Endothelial cell of umbilical vein (primary cell): ENCODE measurements around the gene PCNX4. TPM values are rescaled to one million over a fixed set of nuclear protein-coding genes. Genes with fewer than 3 reads are reported as not detected.

Source experiments
- BruUV-seq: library from RNA; stranded (reverse); fragments of 400-500 nt; replicated peaks from 2 replicates; lab custom pipeline; 2021; lab: Mats Ljungman, UMichigan
- CTCF ChIA-PET: fragments of 300-600, 350-600 bp; sonication (Branson Sonifier 250); formaldehyde crosslinking; loops from one replicate; lab custom pipeline; 2021; ENCODE audit warnings: antibody characterized with exemption, inconsistent platforms; lab: Charles Lee
- POLR2A ChIA-PET: fragments of 300-600, 350-600 bp; sonication (Branson Sonifier 250); formaldehyde crosslinking; loops from one replicate; lab custom pipeline; 2021; ENCODE audit warnings: antibody characterized with exemption, inconsistent platforms; lab: Charles Lee
- DNase-seq: peaks from one replicate; pipeline ENCODE4 v3.0.0-alpha.2; 2011; ENCODE audit warnings: low read depth, low spot score
- FAIRE-seq: peaks from 2 replicates; lab custom pipeline; 2011; peaks lifted over from hg19 to GRCh38; lab: Jason Lieb, UNC
- H2AFZ ChIP-seq: 2 replicates; pipeline ENCODE4 v1.6.0; 2012; ENCODE audit warnings: low read depth, low read length, control low read depth, inconsistent platforms
- H3K27ac ChIP-seq: 2 replicates; pipeline ENCODE4 v1.5.1; 2011; ENCODE audit warnings: low read depth, mild to moderate bottlenecking, control low read depth, low read length, moderate library complexity; ENCODE audit not compliant: insufficient read depth
- H3K27me3 ChIP-seq, 2 experiments: 2 replicates each; pipeline versions ENCODE4 v1.6.0 to v1.6.1; 2011; ENCODE audit warnings: low read length in 2 of 2, mixed read lengths in 1 of 2; ENCODE audit not compliant: control insufficient read depth in 2 of 2, insufficient read depth in 2 of 2
- H3K36me3 ChIP-seq, 2 experiments: 2 replicates in 1 of 2; 3 replicates in 1 of 2; pipeline ENCODE4 v1.5.1; 2011; ENCODE audit warnings: low read length in 2 of 2, mild to moderate bottlenecking in 1 of 2, moderate library complexity in 1 of 2; ENCODE audit not compliant: control insufficient read depth in 2 of 2, insufficient read depth in 2 of 2; ENCODE audit errors: extremely low read depth in 1 of 2
- H3K4me1 ChIP-seq: 3 replicates; pipeline ENCODE4 v1.5.1; 2011; ENCODE audit warnings: mild to moderate bottlenecking, low read length; ENCODE audit not compliant: control insufficient read depth, insufficient read depth; ENCODE audit errors: extremely low read depth
- H3K4me2 ChIP-seq: 2 replicates; pipeline ENCODE4 v1.6.1; 2011; ENCODE audit warnings: low read length, control low read depth, mixed read lengths; ENCODE audit not compliant: insufficient read depth
- H3K4me3 ChIP-seq, 3 experiments: fragments of 200-600 bp in 1 of 3; sonication (generic), shearing (Covaris generic) in 1 of 3; replicated peaks in 1 of 3; 2 replicates each; pipeline ENCODE4 v1.5.1; 2011 to 2016; ENCODE audit warnings: control low read depth in 3 of 3, low read length in 3 of 3, mild to moderate bottlenecking in 2 of 3, inconsistent platforms in 1 of 3, low read depth in 1 of 3, moderate library complexity in 1 of 3; ENCODE audit not compliant: insufficient read depth in 1 of 3
- H3K79me2 ChIP-seq: 2 replicates; pipeline ENCODE4 v1.6.0; 2012; ENCODE audit warnings: low read length, inconsistent platforms; ENCODE audit not compliant: control insufficient read depth, insufficient read depth
- H3K9ac ChIP-seq: replicated peaks from 2 replicates; pipeline ENCODE3; 2011; ENCODE audit warnings: low read length, control low read depth; ENCODE audit not compliant: insufficient read depth; ENCODE audit errors: extremely low read depth
- H3K9me1 ChIP-seq: replicated peaks from 3 replicates; pipeline ENCODE4 v1.6.0; 2011; ENCODE audit warnings: mild to moderate bottlenecking, low read length; ENCODE audit not compliant: control insufficient read depth, insufficient read depth; ENCODE audit errors: extremely low read depth
- H3K9me3 ChIP-seq: replicated peaks from 2 replicates; pipeline ENCODE4 v1.5.1; 2012; ENCODE audit warnings: low read length, inconsistent platforms; ENCODE audit not compliant: control insufficient read depth, insufficient read depth
- H4K20me1 ChIP-seq: replicated peaks from 2 replicates; pipeline ENCODE3; 2011; ENCODE audit warnings: mild to moderate bottlenecking, low read length; ENCODE audit not compliant: control insufficient read depth, insufficient read depth; ENCODE audit errors: extremely low read depth
- CTCF ChIP-seq, 2 donors: IDR thresholded peaks; 1 replicate in 1 of 2; 2 replicates in 1 of 2; pipeline ENCODE4 v1.5.1; 2011; ENCODE audit warnings: low read length in 2 of 2, mild to moderate bottlenecking in 2 of 2, moderate library complexity in 2 of 2, control low read depth in 1 of 2, inconsistent platforms in 1 of 2, low read depth in 1 of 2; ENCODE audit not compliant: insufficient read depth in 1 of 2; ENCODE audit errors: extremely low read depth in 1 of 2
- EZH2 ChIP-seq: IDR thresholded peaks from 2 replicates; pipeline ENCODE4 v1.6.1; 2012; ENCODE audit warnings: borderline replicate concordance, low read depth, mild to moderate bottlenecking, moderate library complexity, low read length, inconsistent platforms; ENCODE audit not compliant: severe bottlenecking
- FOS ChIP-seq: IDR thresholded peaks from 2 replicates; pipeline ENCODE4 v1.6.1; 2011; ENCODE audit warnings: mild to moderate bottlenecking, low read length, moderate library complexity, borderline replicate concordance; ENCODE audit not compliant: insufficient read depth
- GATA2 ChIP-seq: IDR thresholded peaks from 2 replicates; pipeline ENCODE4 v1.7.0; 2011; ENCODE audit warnings: low read depth, mild to moderate bottlenecking, moderate library complexity, mixed read lengths, low read length; ENCODE audit not compliant: insufficient read length, insufficient read depth
- JUN ChIP-seq: IDR thresholded peaks from 2 replicates; pipeline ENCODE4 v1.6.1; 2011; ENCODE audit warnings: borderline replicate concordance, low read depth; ENCODE audit not compliant: insufficient read length, insufficient read depth
- MAX ChIP-seq: IDR thresholded peaks from 2 replicates; pipeline ENCODE4 v1.6.1; 2011; ENCODE audit not compliant: insufficient read depth, insufficient read length
- MYC ChIP-seq: IDR thresholded peaks from one replicate; pipeline ENCODE4 v1.6.1; 2011; ENCODE audit warnings: mild to moderate bottlenecking, low read depth, low read length
- POLR2A ChIP-seq: IDR thresholded peaks from 2 replicates; pipeline ENCODE4 v1.6.1; 2012; ENCODE audit warnings: low read depth, mild to moderate bottlenecking, control low read depth, low read length
- POLR2AphosphoS5 ChIP-seq: IDR thresholded peaks from 2 replicates; pipeline ENCODE4 v1.6.1; 2012; ENCODE audit warnings: low read depth, mild to moderate bottlenecking, control low read depth, low read length, moderate library complexity; ENCODE audit not compliant: insufficient read depth
- dilution Hi-C: fragments of 300-500 bp; cut with MboI; formaldehyde crosslinking; loops from one replicate; pipeline ENCODE4 v1.15.0; 2019; ENCODE audit warnings: low sequenced_read_pairs; ENCODE audit not compliant: extremely low pct_ligation_motif_present
- intact Hi-C: fragments of 100-400 bp; cut with micrococcal nuclease; formaldehyde crosslinking; loops from one replicate; pipeline ENCODE4 v1.10.0; 2022
- polyA plus RNA-seq, 4 experiments: library from polyadenylated mRNA; depleted of rRNA in 3 of 4; stranded (reverse) in 3 of 4; unstranded in 1 of 4; fragments of >200 nt; gene quantifications; 2 replicates each; pipeline versions ENCODE4 v1.2.1 to v1.2.3, GENCODE V29; 2011 to 2012; ENCODE audit warnings: missing spikeins in 1 of 4
- total RNA-seq: library from RNA; stranded (reverse); gene quantifications from 2 replicates; pipeline ENCODE4 v1.2.3, GENCODE V29; 2021

PCNX4 gene
- total and polyA plus RNA-seq, 2 donors (not counting 3 experiments of a cell fraction or from before 2014, with no cell fraction given) = 35.5 to 51.6 TPM

GRCh38 chr14:60154671-60155070 lies 62.9 kb downstream of the PCNX4 start:
- Histone ChIP-seq H3K4me3 (no peak overlapping the region), H3K4me2 (no peak overlapping the region), H3K4me1 (peaks cover 18% of the 10 kb centered on the region), H3K9me1 (no peaks in the 10 kb centered on the region), H4K20me1 (no peaks in the 10 kb centered on the region), H3K27ac (no peak overlapping the region), H3K27me3 (no peaks in the 10 kb centered on the region), H3K9me3 (no peaks in the 10 kb centered on the region), H3K36me3 (peaks cover 0 to 6% of the 10 kb centered on the region in 2 experiments), H3K79me2 (peaks cover 1% of the 10 kb centered on the region), H2AFZ (no peak overlapping the region), H3K9ac (no peak overlapping the region)
- CTCF ChIA-PET = interaction anchor here (1.1 to 1.5 kb wide), 2 partner anchors 10 to 29 kb away, joined by 4 read pairs; partner anchors contain the start of gene DHRS7
- POLR2A ChIA-PET = no interaction called here
- dilution Hi-C loops = no loop called here
- intact Hi-C loops = loop anchor here (5.0 kb wide), 1 partner anchor 62 kb away; the partner anchor contains the start of gene PCNX4
- FAIRE-seq (no peak), DNase-seq (no peak)
- no TSS peak for BruUV-seq
- TF ChIP-seq POLR2AphosphoS5 (no peak), CTCF (IDR thresholded peaks at IDR 0.05; ENCODE audit: extremely low read depth in 1 of 2, insufficient read depth in 1 of 2, low read depth in 1 of 2, low read length in 2 of 2) (no peak), MYC (no peak), GATA2 (no peak), MAX (no peak), EZH2 (no peak), FOS (no peak), POLR2A (no peak), JUN (no peak)
